PC-3 (cell line): ENCODE data around the gene ZCCHC2.

Source experiments
- EZH2 ChIP-seq: fragments of 300-600 bp; sonication (generic); IDR thresholded peaks from one replicate; pipeline ENCODE4 v1.6.1; 2017; ENCODE audit warnings: antibody characterized with exemption, mild to moderate bottlenecking, low read length; ENCODE audit not compliant: unreplicated experiment
- EZH2phosphoT487 ChIP-seq: fragments of 300-600 bp; sonication (generic); IDR thresholded peaks from 2 replicates; pipeline ENCODE4 v1.6.1; 2018; ENCODE audit warnings: mild to moderate bottlenecking, antibody characterized with exemption, low read length, borderline replicate concordance
- TF ChIP-seq, protein P1 (sequence below): fragments of 300-600 bp; sonication (generic); conservative IDR thresholded peaks from 2 replicates; pipeline ENCODE4 v1.5.1; 2017; ENCODE audit warnings: antibody characterized with exemption, low read depth, mild to moderate bottlenecking, low read length

- TF ChIP-seq, protein P1, sequence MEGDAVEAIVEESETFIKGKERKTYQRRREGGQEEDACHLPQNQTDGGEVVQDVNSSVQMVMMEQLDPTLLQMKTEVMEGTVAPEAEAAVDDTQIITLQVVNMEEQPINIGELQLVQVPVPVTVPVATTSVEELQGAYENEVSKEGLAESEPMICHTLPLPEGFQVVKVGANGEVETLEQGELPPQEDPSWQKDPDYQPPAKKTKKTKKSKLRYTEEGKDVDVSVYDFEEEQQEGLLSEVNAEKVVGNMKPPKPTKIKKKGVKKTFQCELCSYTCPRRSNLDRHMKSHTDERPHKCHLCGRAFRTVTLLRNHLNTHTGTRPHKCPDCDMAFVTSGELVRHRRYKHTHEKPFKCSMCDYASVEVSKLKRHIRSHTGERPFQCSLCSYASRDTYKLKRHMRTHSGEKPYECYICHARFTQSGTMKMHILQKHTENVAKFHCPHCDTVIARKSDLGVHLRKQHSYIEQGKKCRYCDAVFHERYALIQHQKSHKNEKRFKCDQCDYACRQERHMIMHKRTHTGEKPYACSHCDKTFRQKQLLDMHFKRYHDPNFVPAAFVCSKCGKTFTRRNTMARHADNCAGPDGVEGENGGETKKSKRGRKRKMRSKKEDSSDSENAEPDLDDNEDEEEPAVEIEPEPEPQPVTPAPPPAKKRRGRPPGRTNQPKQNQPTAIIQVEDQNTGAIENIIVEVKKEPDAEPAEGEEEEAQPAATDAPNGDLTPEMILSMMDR = no peak
- TF ChIP-seq EZH2 (no peak), EZH2phosphoT487 (no peak)
These were observed 46.3 kb downstream of the ZCCHC2 start for GRCh38 chr18:62569081-62569655.
